Measurements from ENCODE around the gene ADGRF4.

The ADGRF4 gene

GRCh38 chr6:47716207-47716606 is 17.8 kb downstream of the ADGRF4 start:
- no peak for TF ChIP-seq CTCF (conservative IDR thresholded peaks at IDR 0.05; ENCODE audit: low read depth, low read length)
- H3K4me3 ChIP-seq (ENCODE audit: low read length): no peak overlapping the region
- no peak for DNase-seq (ENCODE audit: low read depth)

GRCh38 chr6:47718571-47718970 is 20.2 kb downstream of the ADGRF4 start:
- DNase-seq (ENCODE audit: low read depth): no peak
- no peak for TF ChIP-seq CTCF (conservative IDR thresholded peaks at IDR 0.05; ENCODE audit: low read depth, low read length)
- no peak overlapping the region for H3K4me3 ChIP-seq (ENCODE audit: low read length)

- no peak for TF ChIP-seq CTCF (conservative IDR thresholded peaks at IDR 0.05; ENCODE audit: low read depth, low read length)
- DNase-seq (ENCODE audit: low read depth): no peak
- H3K4me3 ChIP-seq (ENCODE audit: low read length): no peak overlapping the region
Observed at GRCh38 chr6:47721189-47721588, 22.8 kb downstream of the ADGRF4 start.

- H3K4me3 ChIP-seq (ENCODE audit: low read length): no peak overlapping the region
- no peak for TF ChIP-seq CTCF (conservative IDR thresholded peaks at IDR 0.05; ENCODE audit: low read depth, low read length)
- DNase-seq (ENCODE audit: low read depth): no peak
Observed at GRCh38 chr6:47722194-47722593, 23.8 kb downstream of the ADGRF4 start.

- H3K4me3 ChIP-seq (ENCODE audit: low read length): no peak overlapping the region
- no peak for DNase-seq (ENCODE audit: low read depth)
- TF ChIP-seq CTCF (conservative IDR thresholded peaks at IDR 0.05; ENCODE audit: low read depth, low read length): no peak
Observed at GRCh38 chr6:47724300-47724699, 25.9 kb downstream of the ADGRF4 start.

- no peak for TF ChIP-seq CTCF (conservative IDR thresholded peaks at IDR 0.05; ENCODE audit: low read depth, low read length)
- no peak for DNase-seq (ENCODE audit: low read depth)
Observed at GRCh38 chr6:47727391-47727790, 29.0 kb downstream of the ADGRF4 start.

GRCh38 chr6:47729019-47729418 is 30.6 kb downstream of the ADGRF4 start:
- H3K4me3 ChIP-seq (ENCODE audit: low read length): no peak overlapping the region
- no peak for TF ChIP-seq CTCF (conservative IDR thresholded peaks at IDR 0.05; ENCODE audit: low read depth, low read length)
- no peak for DNase-seq (ENCODE audit: low read depth)

More at GRCh38 chr6:47727391-47727790, 29.0 kb downstream of the ADGRF4 start:
- H3K4me3 ChIP-seq (ENCODE audit: low read length): no peak overlapping the region

All from retinal pigment epithelial cell (primary cell).